HG03060 (cell line): ENCODE measurements around the gene NAA35.

Source experiments
- ATAC-seq: cut with Tn5 transposase; IDR thresholded peaks from one replicate; pipeline ENCODE4 v1.9.1; 2021; ENCODE audit warnings: low read depth, moderate number of reproducible peaks; ENCODE audit not compliant: unreplicated experiment

NAA35 gene

GRCh38 chr9:86057491-86057890, 116.5 kb downstream of the NAA35 start:
- no peak for ATAC-seq

DNA sequence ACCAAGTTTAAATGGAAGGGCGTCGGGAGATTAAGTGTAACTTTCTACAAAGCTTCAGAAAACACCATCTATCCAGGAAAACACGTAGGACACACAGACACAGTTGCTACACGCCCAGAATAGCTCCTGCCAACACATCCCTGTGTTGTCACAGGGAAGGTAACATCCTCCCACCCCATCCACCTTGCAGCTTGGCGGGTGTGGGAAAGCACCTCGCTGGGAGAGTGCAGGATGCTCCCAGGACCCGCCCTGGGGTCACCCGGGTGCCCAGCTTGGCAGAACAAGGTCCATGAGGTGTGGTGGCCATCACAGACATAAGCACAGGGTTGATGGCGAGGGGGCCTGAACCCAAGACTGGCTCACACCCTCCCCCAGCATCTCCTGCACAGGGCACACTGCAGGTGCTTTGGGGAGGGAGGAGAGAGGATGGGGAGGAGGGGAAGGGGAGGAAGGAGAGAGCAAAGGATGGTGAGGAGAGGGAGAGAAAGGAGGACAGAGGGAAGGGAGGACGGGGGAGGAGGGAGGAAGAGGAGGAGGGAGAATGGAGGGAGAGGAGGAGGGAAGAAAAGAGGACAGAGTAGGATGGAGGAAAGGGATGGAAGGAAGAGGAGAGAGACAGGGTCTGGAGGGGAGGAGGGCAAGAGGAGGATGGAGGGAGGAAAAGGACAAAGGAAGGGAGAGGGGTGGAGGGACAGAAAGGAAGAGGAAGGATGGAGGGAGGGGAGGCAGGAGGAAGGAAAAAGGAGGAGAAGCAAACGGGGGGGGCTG, 121.2 kb downstream of the NAA35 start:
- no peak for ATAC-seq

- no peak for ATAC-seq
Measured at GRCh38 chr9:86062845-86063693, 122.1 kb downstream of the NAA35 start.

DNA sequence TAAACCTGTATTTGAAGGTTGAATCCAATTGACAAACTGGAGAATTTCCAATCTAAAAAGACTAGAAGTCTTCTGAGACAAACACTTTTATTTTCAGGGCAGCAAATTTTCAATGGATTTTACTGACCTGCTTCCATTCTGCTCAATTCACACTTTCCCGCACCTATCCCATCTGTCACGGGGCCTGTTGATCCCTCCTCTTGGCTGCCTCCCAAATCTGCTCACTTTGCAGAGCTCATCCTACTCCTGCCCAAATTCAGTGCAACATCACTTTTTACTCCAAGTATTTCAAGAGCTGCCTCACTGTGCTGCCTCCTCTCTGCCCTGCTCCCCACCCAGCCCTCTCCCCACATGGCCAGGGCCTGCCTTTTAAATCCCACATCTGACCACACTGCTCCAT, 123.3 kb downstream of the NAA35 start:
- no peak for ATAC-seq

- no peak for ATAC-seq
Measured at GRCh38 chr9:86069206-86069869, 128.4 kb downstream of the NAA35 start.
